Astrocyte of the spinal cord (primary cell): ENCODE results near the gene DNM1L.
"Not testable (repeated sequence)": the region's sequence is repeated elsewhere in the genome, so short reads cannot be mapped to it uniquely, and the experiment has no call there.

ENCODE experiments used
- DNase-seq: peaks from one replicate; pipeline ENCODE4 v3.0.0; 2011; ENCODE audit warnings: low read depth, low spot score
- H3K4me3 ChIP-seq: 2 replicates; pipeline ENCODE4 v1.5.1; 2011; ENCODE audit warnings: low read depth, mild to moderate bottlenecking, low read length, moderate library complexity
- CTCF ChIP-seq: IDR thresholded peaks from 2 replicates; pipeline ENCODE4 v1.5.1; 2012; ENCODE audit warnings: low read depth, mild to moderate bottlenecking, low read length, inconsistent platforms
- in situ Hi-C: cut with HindIII; loops from 2 replicates; pipeline ENCODE4 v1.10.0; 2017; ENCODE audit warnings: low sequenced_read_pairs

Gene DNM1L

GRCh38 chr12:32690927-32691326 is 11.8 kb downstream of the DNM1L start:
- H3K4me3 ChIP-seq: no peak overlapping the region
- DNase-seq: no peak
- no peak for TF ChIP-seq CTCF
- in situ Hi-C loops: no loop called here

- H3K4me3 ChIP-seq: no peak overlapping the region
- no peak for DNase-seq
- TF ChIP-seq CTCF: no peak
- in situ Hi-C loops: no loop called here
Observed at GRCh38 chr12:32692358-32692757, 13.3 kb downstream of the DNM1L start.

DNA sequence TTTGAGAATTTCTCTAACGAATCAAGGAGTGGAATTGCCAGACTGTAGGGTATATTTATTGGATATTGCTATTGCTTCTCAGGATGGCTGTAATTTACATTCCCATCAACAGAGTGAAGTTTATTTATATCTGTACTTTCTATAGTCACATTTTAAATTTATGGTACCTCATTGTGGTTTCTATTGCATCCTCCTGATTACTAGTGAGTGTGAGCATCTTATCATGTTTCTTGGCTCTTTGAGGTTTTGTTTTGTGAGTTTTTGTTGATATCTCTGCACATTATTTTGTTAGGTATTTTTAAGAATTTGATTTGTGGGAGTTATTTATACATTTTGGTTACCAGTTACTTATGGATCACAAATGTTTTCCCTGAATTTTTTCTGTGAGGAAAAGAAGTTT is 13.9 kb downstream of the DNM1L start:
- no peak overlapping the region for H3K4me3 ChIP-seq
- no peak for DNase-seq
- no peak for TF ChIP-seq CTCF
- in situ Hi-C loops: no loop called here

- no peak overlapping the region for H3K4me3 ChIP-seq
- no peak for TF ChIP-seq CTCF
- in situ Hi-C loops: no loop called here
- DNase-seq: no peak
Observed at GRCh38 chr12:32695787-32696186, 16.7 kb downstream of the DNM1L start.

DNA sequence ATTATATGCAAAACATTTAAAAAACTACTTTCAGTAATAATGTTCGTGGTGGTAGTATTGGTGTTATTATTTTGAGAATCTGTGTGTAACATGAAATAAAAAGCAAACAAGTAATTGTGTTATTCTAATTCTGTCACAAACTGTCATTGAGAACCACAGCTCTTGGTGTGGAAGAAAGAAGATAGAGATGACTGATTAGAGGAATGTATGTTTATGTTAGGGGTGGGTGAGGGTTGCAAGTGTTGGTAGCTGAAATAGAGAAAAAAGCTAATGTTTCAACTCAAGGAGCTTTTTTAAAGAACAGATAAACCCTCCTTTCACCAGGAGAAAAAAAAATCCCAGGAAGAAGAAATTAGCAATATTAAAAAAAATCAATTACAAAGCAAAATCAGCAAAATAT is 18.3 kb downstream of the DNM1L start:
- no peak overlapping the region for H3K4me3 ChIP-seq
- TF ChIP-seq CTCF: no peak
- in situ Hi-C loops: no loop called here
- no peak for DNase-seq

DNA sequence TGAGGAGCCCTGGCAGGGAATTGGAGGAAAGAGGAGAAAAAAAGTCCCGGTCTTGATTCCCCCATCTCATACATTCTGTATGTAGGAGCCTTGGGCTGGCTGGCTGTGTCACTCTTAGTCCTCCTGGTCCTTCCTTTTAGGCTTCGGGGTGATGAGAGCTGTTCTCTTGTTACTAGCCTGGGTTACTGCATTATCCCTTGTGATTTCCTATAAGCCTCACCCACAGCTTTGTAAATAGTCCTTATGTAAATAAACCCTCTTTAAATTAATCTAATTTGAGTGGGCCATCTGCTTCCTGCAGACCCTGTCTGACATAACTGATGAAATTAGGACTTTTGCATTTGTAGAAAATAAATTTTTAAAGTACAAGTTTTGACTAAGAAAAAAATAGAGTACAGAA is 19.2 kb downstream of the DNM1L start:
- in situ Hi-C loops: no loop called here

GRCh38 chr12:32699437-32699836 is 20.3 kb downstream of the DNM1L start:
- in situ Hi-C loops, DNase-seq, H3K4me3 ChIP-seq: not testable (repeated sequence)

More for the DNA sequence above, 19.2 kb downstream of the DNM1L start:
- no peak overlapping the region for H3K4me3 ChIP-seq
- DNase-seq: no peak
- no peak for TF ChIP-seq CTCF
